A673 (cell line): ENCODE data around the gene PKNOX2. TPM values are rescaled to one million over a fixed set of nuclear protein-coding genes. Genes with fewer than 3 reads are reported as not detected.

ENCODE experiments used
- BruUV-seq: library from RNA; stranded (reverse); fragments of 400-500 nt; replicated peaks from 2 replicates; lab custom pipeline; 2021; lab: Mats Ljungman, UMichigan
- CTCF ChIA-PET: fragments of 300-600 bp; sonication (Branson Sonifier 250); formaldehyde crosslinking; loops from one replicate; lab custom pipeline; 2022; ENCODE audit warnings: antibody characterized with exemption; lab: Charles Lee
- POLR2A ChIA-PET: fragments of 300-600 bp; sonication (Branson Sonifier 250); formaldehyde crosslinking; loops from one replicate; lab custom pipeline; 2022; ENCODE audit warnings: antibody characterized with exemption; ENCODE audit not compliant: low non-redundant PET; lab: Charles Lee
- DNase-seq: peaks from one replicate; pipeline ENCODE4 v3.0.0-alpha.2; 2015; ENCODE audit warnings: low spot score
- H3K27ac ChIP-seq: fragments of 200-600 bp; sonication (generic); 2 replicates; pipeline ENCODE4 v1.5.1; 2016; ENCODE audit warnings: mixed run types, low read depth, mild to moderate bottlenecking, mixed read lengths, antibody characterized with exemption, low read length; ENCODE audit not compliant: poor library complexity, severe bottlenecking
- H3K27me3 ChIP-seq: fragments of 200-600 bp; sonication (generic); replicated peaks from 2 replicates; pipeline ENCODE4 v1.6.1; 2017; ENCODE audit warnings: mixed run types, low read depth, mild to moderate bottlenecking, mixed read lengths, antibody characterized with exemption, low read length; ENCODE audit not compliant: insufficient read depth, poor library complexity
- H3K36me3 ChIP-seq: fragments of 200-600 bp; sonication (generic); 2 replicates; pipeline ENCODE4 v1.6.1; 2016; ENCODE audit warnings: mixed run types, mild to moderate bottlenecking, mixed read lengths, antibody characterized with exemption, low read length; ENCODE audit not compliant: insufficient read depth, poor library complexity, severe bottlenecking
- H3K4me1 ChIP-seq: fragments of 200-600 bp; sonication (generic); 2 replicates; pipeline ENCODE4 v1.6.1; 2017; ENCODE audit warnings: mixed run types, mild to moderate bottlenecking, mixed read lengths, antibody characterized with exemption, low read length; ENCODE audit not compliant: insufficient read depth, poor library complexity, severe bottlenecking
- H3K4me3 ChIP-seq: fragments of 200-600 bp; sonication (generic); 2 replicates; pipeline ENCODE4 v1.5.1; 2016; ENCODE audit warnings: low read depth, mixed run types, mild to moderate bottlenecking, mixed read lengths, low read length; ENCODE audit not compliant: poor library complexity, severe bottlenecking
- H3K9me3 ChIP-seq: fragments of 200-600 bp; sonication (generic); 2 replicates; pipeline ENCODE4 v1.6.1; 2016; ENCODE audit warnings: mixed run types, low read depth, mild to moderate bottlenecking, mixed read lengths, antibody characterized with exemption, low read length; ENCODE audit not compliant: poor library complexity, severe bottlenecking
- CTCF ChIP-seq: fragments of 300-800, 200-600 bp; sonication (generic); conservative IDR thresholded peaks from 2 replicates; pipeline ENCODE4 v1.5.1; 2017; ENCODE audit warnings: low read depth, mild to moderate bottlenecking, antibody characterized with exemption, low read length, moderate library complexity, mixed read lengths
- EZH2 ChIP-seq: fragments of 200-600 bp; sonication (generic); IDR thresholded peaks from 2 replicates; pipeline ENCODE4 v1.6.1; 2017; ENCODE audit warnings: borderline replicate concordance, low read depth, mild to moderate bottlenecking, mixed read lengths, antibody characterized with exemption, low read length; ENCODE audit not compliant: poor library complexity, severe bottlenecking
- intact Hi-C: fragments of 100-400 bp; cut with micrococcal nuclease; formaldehyde crosslinking; loops from one replicate; pipeline ENCODE4 v1.10.0; 2022; ENCODE audit not compliant: unreplicated experiment
- total RNA-seq: library from RNA; stranded (reverse); gene quantifications from 2 replicates; pipeline ENCODE4 v1.2.3, GENCODE V29; 2021

Gene PKNOX2
- total RNA-seq, 1 experiment from 2014 or later: 1.1 TPM

GRCh38 chr11:125211191-125211947, 46.8 kb downstream of the PKNOX2 start:
- peaks cover 18% of the 10 kb centered on the region for H3K27me3 ChIP-seq
- H3K9me3 ChIP-seq: no peaks in the 10 kb centered on the region
- BruUV-seq: no TSS peak
- ChIA-PET POLR2A (interaction anchor here (0.6 kb wide), 1 partner anchor 97 kb away, joined by 5 read pairs; no protein-coding TSS in a partner anchor), CTCF (no interaction called here)
- intact Hi-C loops: no loop called here
- no peak overlapping the region for H3K4me3 ChIP-seq
- H3K4me1 ChIP-seq: no peaks in the 10 kb centered on the region
- H3K36me3 ChIP-seq: no peaks in the 10 kb centered on the region
- DNase-seq: no peak
- TF ChIP-seq EZH2 (no peak), CTCF (no peak)
- no peak overlapping the region for H3K27ac ChIP-seq

- CTCF ChIA-PET: no interaction called here
- Histone ChIP-seq H3K27ac (no peak overlapping the region), H3K36me3 (no peaks in the 10 kb centered on the region), H3K4me1 (no peaks in the 10 kb centered on the region), H3K9me3 (no peaks in the 10 kb centered on the region), H3K27me3 (peaks cover 18% of the 10 kb centered on the region), H3K4me3 (no peak overlapping the region)
- no peak for DNase-seq
- intact Hi-C loops: no loop called here
- TF ChIP-seq EZH2 (no peak), CTCF (no peak)
- POLR2A ChIA-PET: no interaction called here
- BruUV-seq: no TSS peak
Observed at GRCh38 chr11:125211948-125212340, 47.4 kb downstream of the PKNOX2 start.

- H3K36me3 ChIP-seq: no peaks in the 10 kb centered on the region
- intact Hi-C loops: no loop called here
- peaks cover under 1% of the 10 kb centered on the region for H3K27me3 ChIP-seq
- no peak overlapping the region for H3K27ac ChIP-seq
- H3K9me3 ChIP-seq: no peaks in the 10 kb centered on the region
- TF ChIP-seq CTCF (no peak), EZH2 (no peak)
- H3K4me3 ChIP-seq: no peak overlapping the region
- BruUV-seq: no TSS peak
- CTCF ChIA-PET: no interaction called here
- POLR2A ChIA-PET: no interaction called here
- no peaks in the 10 kb centered on the region for H3K4me1 ChIP-seq
- DNase-seq: no peak
Observed at GRCh38 chr11:125214601-125215565, 50.3 kb downstream of the PKNOX2 start.
